AG04450 (cell line): Measurements from ENCODE around the gene PHOX2A. TPM values are rescaled to one million over a fixed set of nuclear protein-coding genes. Genes with fewer than 3 reads are reported as not detected.
A peak's percentile ranks its signal among the peaks of the same experiment; 100 is the strongest.

ENCODE experiments used
- CTCF ChIA-PET: fragments of 300-600, 350-600 bp; formaldehyde crosslinking; extraction: SDS; loops from one replicate; lab custom pipeline; 2022; ENCODE audit warnings: antibody characterized with exemption, inconsistent platforms; lab: Charles Lee
- POLR2A ChIA-PET: fragments of 350-600 bp; formaldehyde crosslinking; extraction: SDS; loops from one replicate; lab custom pipeline; 2021; ENCODE audit warnings: antibody characterized with exemption, inconsistent platforms; lab: Yijun Ruan, JAX
- DNase-seq: peaks from one replicate; pipeline ENCODE4 v3.0.0-alpha.2; 2011; ENCODE audit warnings: low read depth, low spot score
- H3K27ac ChIP-seq: one replicate; pipeline ENCODE4 v1.5.1; 2012; ENCODE audit warnings: low read depth, low read length, control low read depth
- H3K27me3 ChIP-seq: one replicate; pipeline ENCODE4 v1.6.0; 2012; ENCODE audit warnings: low read length; ENCODE audit not compliant: control insufficient read depth, insufficient read depth
- H3K4me3 ChIP-seq: 2 replicates; pipeline ENCODE4 v1.5.1; 2011; ENCODE audit warnings: mild to moderate bottlenecking, low read depth, low read length, control low read depth
- H3K9me3 ChIP-seq: 2 replicates; pipeline ENCODE4 v1.5.1; 2012; ENCODE audit warnings: low read length; ENCODE audit not compliant: control insufficient read depth, insufficient read depth
- polyA plus RNA-seq: library from polyadenylated mRNA; depleted of rRNA; stranded (reverse); fragments of >200 nt; gene quantifications from 2 replicates; pipeline ENCODE4 v1.2.3, GENCODE V29; 2011
- TF ChIP-seq, protein P1 (sequence below): IDR thresholded peaks from 2 replicates; pipeline ENCODE4 v1.5.1; 2011; ENCODE audit warnings: low read depth, low read length, control low read depth, inconsistent platforms

PHOX2A gene
- polyA plus RNA-seq, 1 experiment = not detected

DNA sequence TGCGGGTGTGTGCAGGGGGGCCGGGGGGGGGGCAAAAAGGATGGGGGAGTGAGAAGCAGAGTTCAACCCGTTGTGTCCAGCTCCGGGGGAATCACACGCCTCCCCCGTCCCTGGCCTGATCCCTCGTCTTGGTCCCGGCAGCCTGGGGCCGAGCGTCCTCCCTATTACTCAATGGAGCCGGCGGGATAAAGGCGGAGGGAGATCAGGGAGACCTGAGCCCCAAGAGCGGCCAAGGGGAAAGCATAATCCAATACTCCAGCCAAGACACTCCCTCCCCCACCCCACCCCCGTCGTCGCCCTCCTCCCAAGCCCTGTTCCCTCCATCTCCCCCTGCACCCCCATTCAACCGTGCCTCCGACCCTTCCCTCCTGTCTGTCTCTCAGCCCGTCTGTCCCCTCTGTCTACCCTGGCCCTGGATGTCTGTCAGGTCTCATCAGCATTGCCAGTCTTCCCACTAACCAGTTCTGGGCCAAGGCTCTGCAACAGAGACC lies 2.6 kb downstream of the PHOX2A start:
- Histone ChIP-seq H3K9me3 (peaks cover 10% of the 10 kb centered on the region; the same call in 1 of the 2 replicates), H3K27ac (no peak overlapping the region), H3K4me3 (no peak overlapping the region), H3K27me3 (peaks cover 55% of the 10 kb centered on the region)
- ChIA-PET CTCF (interaction anchor here (1.3 kb wide), 1 partner anchor 190 kb away, joined by 11 read pairs; no protein-coding TSS in a partner anchor), POLR2A (interaction anchor here (0.6 kb wide), 1 partner anchor 216 kb away, joined by 3 read pairs; no protein-coding TSS in a partner anchor)
- no peak for DNase-seq
- TF ChIP-seq, protein P1, sequence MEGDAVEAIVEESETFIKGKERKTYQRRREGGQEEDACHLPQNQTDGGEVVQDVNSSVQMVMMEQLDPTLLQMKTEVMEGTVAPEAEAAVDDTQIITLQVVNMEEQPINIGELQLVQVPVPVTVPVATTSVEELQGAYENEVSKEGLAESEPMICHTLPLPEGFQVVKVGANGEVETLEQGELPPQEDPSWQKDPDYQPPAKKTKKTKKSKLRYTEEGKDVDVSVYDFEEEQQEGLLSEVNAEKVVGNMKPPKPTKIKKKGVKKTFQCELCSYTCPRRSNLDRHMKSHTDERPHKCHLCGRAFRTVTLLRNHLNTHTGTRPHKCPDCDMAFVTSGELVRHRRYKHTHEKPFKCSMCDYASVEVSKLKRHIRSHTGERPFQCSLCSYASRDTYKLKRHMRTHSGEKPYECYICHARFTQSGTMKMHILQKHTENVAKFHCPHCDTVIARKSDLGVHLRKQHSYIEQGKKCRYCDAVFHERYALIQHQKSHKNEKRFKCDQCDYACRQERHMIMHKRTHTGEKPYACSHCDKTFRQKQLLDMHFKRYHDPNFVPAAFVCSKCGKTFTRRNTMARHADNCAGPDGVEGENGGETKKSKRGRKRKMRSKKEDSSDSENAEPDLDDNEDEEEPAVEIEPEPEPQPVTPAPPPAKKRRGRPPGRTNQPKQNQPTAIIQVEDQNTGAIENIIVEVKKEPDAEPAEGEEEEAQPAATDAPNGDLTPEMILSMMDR = no peak

- Histone ChIP-seq H3K9me3 (peaks cover 10% of the 10 kb centered on the region; the same call in 1 of the 2 replicates), H3K27ac (no peak overlapping the region), H3K4me3 (0 out of 2 replicates have a peak overlapping the region, but pooled peaks have one; percentile 10), H3K27me3 (peaks cover 49% of the 10 kb centered on the region)
- DNase-seq = no peak
- POLR2A ChIA-PET = interaction anchor here (0.6 to 2.3 kb wide), 2 partner anchors 17 to 215 kb away, joined by 3 to 9 read pairs; no protein-coding TSS in a partner anchor
- TF ChIP-seq, protein P1 = no peak
- CTCF ChIA-PET = interaction anchor here (1.3 kb wide), 1 partner anchor 190 kb away, joined by 11 read pairs; no protein-coding TSS in a partner anchor
Observed at GRCh38 chr11:72240461-72241290, 3.3 kb downstream of the PHOX2A start.

GRCh38 chr11:72239849-72240460 lies 4.0 kb downstream of the PHOX2A start:
- ChIA-PET CTCF (interaction anchor here (1.3 to 5.4 kb wide), 2 partner anchors 191 kb away, joined by 11 to 34 read pairs; no protein-coding TSS in a partner anchor), POLR2A (interaction anchor here (2.3 kb wide), 1 partner anchor 17 kb away, joined by 9 read pairs; no protein-coding TSS in a partner anchor)
- TF ChIP-seq, protein P1 = no peak
- Histone ChIP-seq H3K9me3 (peaks cover 10% of the 10 kb centered on the region; the same call in 1 of the 2 replicates), H3K27me3 (peaks cover 41% of the 10 kb centered on the region), H3K27ac (no peak overlapping the region), H3K4me3 (peak overlapping the region; percentile 10; the same call in 1 of the 2 replicates)
- DNase-seq = no peak

DNA sequence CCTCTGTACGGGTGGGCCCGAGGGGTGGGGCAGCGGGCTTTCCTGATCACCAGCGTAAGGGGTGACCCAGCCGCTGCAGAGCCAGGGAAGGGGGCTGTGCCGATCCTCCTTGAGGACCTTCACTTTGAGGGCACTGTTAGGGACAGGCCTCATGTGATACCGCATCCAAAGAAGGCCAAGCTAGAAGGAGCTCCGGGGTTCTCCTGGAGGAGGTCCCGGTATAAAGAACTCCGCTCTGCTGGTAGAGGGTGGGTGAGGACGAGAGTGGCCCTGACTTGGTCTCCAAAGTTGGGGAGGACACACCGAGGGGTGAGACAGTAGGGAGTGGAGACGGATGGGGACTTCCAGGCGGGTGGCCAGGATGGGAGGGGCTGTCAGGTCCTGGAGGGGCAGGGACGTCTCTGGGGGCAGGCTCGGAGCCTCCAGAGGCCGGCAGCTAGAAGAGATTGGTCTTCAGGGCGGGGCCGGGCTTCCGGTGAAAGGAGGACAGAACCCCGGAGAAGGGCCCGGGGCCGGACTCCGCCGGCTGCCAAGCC lies 4.6 kb downstream of the PHOX2A start:
- DNase-seq = no peak
- TF ChIP-seq, protein P1 = no peak
- ChIA-PET POLR2A (interaction anchor here (2.3 kb wide), 1 partner anchor 16 kb away, joined by 9 read pairs; no protein-coding TSS in a partner anchor), CTCF (interaction anchor here (5.4 kb wide), 1 partner anchor 192 kb away, joined by 34 read pairs; no protein-coding TSS in a partner anchor)
- Histone ChIP-seq H3K9me3 (peaks cover 10% of the 10 kb centered on the region; the same call in 1 of the 2 replicates), H3K4me3 (peak overlapping the region; percentile 43), H3K27me3 (peaks cover 36% of the 10 kb centered on the region), H3K27ac (no peak overlapping the region)
